CD4-positive, CD25-positive, alpha-beta regulatory T cell (primary cell): ENCODE measurements around the gene CREBBP. TPM values are rescaled to one million over a fixed set of nuclear protein-coding genes. Genes with fewer than 3 reads are reported as not detected.
A peak's percentile ranks its signal among the peaks of the same experiment; 100 is the strongest.

Experiments
- ATAC-seq, 2 donors: fragments of 150-1000 bp; cut with Tn5 transposase; one replicate each; pipeline ENCODE4 v1.10.0; 2021; ENCODE audit warnings: low read depth in 2 of 2, moderate number of reproducible peaks in 2 of 2, moderate library complexity in 1 of 2
- DNase-seq, 3 donors: peaks; one replicate each; pipeline versions ENCODE4 v3.0.0 to v3.0.0-alpha.2; 2012 to 2022; ENCODE audit warnings: mixed read lengths in 1 of 3
- H3K27ac ChIP-seq: one replicate; pipeline ENCODE4 v1.7.0; 2013; ENCODE audit warnings: mild to moderate bottlenecking, low read length; ENCODE audit not compliant: insufficient read depth, poor library complexity, severe bottlenecking
- H3K27me3 ChIP-seq: one replicate; pipeline ENCODE4 v1.7.0; 2013; ENCODE audit warnings: low read length; ENCODE audit not compliant: control insufficient read depth, insufficient read depth
- H3K36me3 ChIP-seq: one replicate; pipeline ENCODE4 v1.7.0; 2013; ENCODE audit warnings: mild to moderate bottlenecking, low read length, moderate library complexity; ENCODE audit not compliant: control insufficient read depth, insufficient read depth
- H3K4me1 ChIP-seq: 2 replicates; pipeline ENCODE4 v1.7.0; 2013; ENCODE audit warnings: mild to moderate bottlenecking, low read length; ENCODE audit not compliant: insufficient read depth, control insufficient read depth, poor library complexity, severe bottlenecking
- H3K4me3 ChIP-seq: one replicate; pipeline ENCODE4 v1.7.0; 2013; ENCODE audit warnings: low read depth, mild to moderate bottlenecking, low read length, moderate library complexity
- H3K9me3 ChIP-seq, 2 experiments: 1 replicate in 1 of 2; 2 replicates in 1 of 2; pipeline ENCODE4 v1.7.0; 2013; ENCODE audit warnings: low read length in 2 of 2, mild to moderate bottlenecking in 1 of 2, moderate library complexity in 1 of 2; ENCODE audit not compliant: control insufficient read depth in 2 of 2
- H3K27ac Mint-ChIP-seq, 3 donors: one replicate each; pipeline ENCODE4 v1.8.0; 2020 to 2022; ENCODE audit warnings: mild to moderate bottlenecking in 3 of 3, mixed read lengths in 3 of 3, moderate library complexity in 2 of 3
- H3K27me3 Mint-ChIP-seq: one replicate; pipeline ENCODE4 v1.8.0; 2022; ENCODE audit warnings: mild to moderate bottlenecking, mixed read lengths
- H3K36me3 Mint-ChIP-seq: one replicate; pipeline ENCODE4 v1.8.0; 2020; ENCODE audit warnings: mixed read lengths
- H3K4me1 Mint-ChIP-seq, 4 donors: one replicate each; pipeline ENCODE4 v1.8.0; 2020 to 2022; ENCODE audit warnings: mixed read lengths in 4 of 4, mild to moderate bottlenecking in 1 of 4
- H3K4me3 Mint-ChIP-seq, 4 donors: one replicate each; pipeline ENCODE4 v1.8.0; 2020 to 2022; ENCODE audit warnings: mild to moderate bottlenecking in 4 of 4, mixed read lengths in 4 of 4, moderate library complexity in 3 of 4
- H3K9me3 Mint-ChIP-seq, 7 donors: one replicate each; pipeline ENCODE4 v1.8.0; 2020 to 2022; ENCODE audit warnings: mixed read lengths in 7 of 7, mild to moderate bottlenecking in 3 of 7, moderate library complexity in 2 of 7
- polyA plus RNA-seq, 4 donors: library from polyadenylated mRNA; unstranded; fragments of 300-500 nt; fragmentation: Illumina TruSeq; gene quantifications; one replicate each; pipeline ENCODE4 v1.2.3, GENCODE V29; 2021
- total RNA-seq: library from RNA; stranded (reverse); gene quantifications from one replicate; pipeline ENCODE4 v1.2.3, GENCODE V29; 2022

CREBBP gene
- total and polyA plus RNA-seq, 5 donors from 2014 or later: 3.3 to 192 (median 4.1) TPM

- Mint-ChIP-seq H3K27me3 (no peaks in the 10 kb centered on the region), H3K4me1 (peaks cover 0 to 2% (median 0%) of the 10 kb centered on the region in 4 donors), H3K9me3 (no peaks in the 10 kb centered on the region), H3K36me3 (peaks cover 58% of the 10 kb centered on the region), H3K27ac (no peak overlapping the region), H3K4me3 (no peak overlapping the region)
- no peak overlapping the region for H3K27ac ChIP-seq
- no peak overlapping the region for H3K4me3 ChIP-seq
- ATAC-seq (no peak), DNase-seq (no peak)
- H3K9me3 ChIP-seq: no peaks in the 10 kb centered on the region
- no peaks in the 10 kb centered on the region for H3K27me3 ChIP-seq
- H3K4me1 ChIP-seq: no peaks in the 10 kb centered on the region
- H3K36me3 ChIP-seq: peaks cover 90% of the 10 kb centered on the region
Observed at GRCh38 chr16:3734084-3734757, 146.3 kb downstream of the CREBBP start.

GRCh38 chr16:3732171-3732570, 148.3 kb downstream of the CREBBP start:
- H3K4me1 ChIP-seq: no peaks in the 10 kb centered on the region
- no peaks in the 10 kb centered on the region for H3K9me3 Mint-ChIP-seq
- H3K27ac ChIP-seq: no peak overlapping the region
- peaks cover 0 to 2% (median 0%) of the 10 kb centered on the region in 4 donors for H3K4me1 Mint-ChIP-seq
- no peaks in the 10 kb centered on the region for H3K27me3 Mint-ChIP-seq
- H3K36me3 Mint-ChIP-seq: peaks cover 55% of the 10 kb centered on the region
- H3K27ac Mint-ChIP-seq: no peak overlapping the region
- no peak overlapping the region for H3K4me3 Mint-ChIP-seq
- DNase-seq: no peak
- no peaks in the 10 kb centered on the region for H3K27me3 ChIP-seq
- no peak overlapping the region for H3K4me3 ChIP-seq
- no peaks in the 10 kb centered on the region for H3K9me3 ChIP-seq
- peaks cover 86% of the 10 kb centered on the region for H3K36me3 ChIP-seq
- no peak for ATAC-seq

GRCh38 chr16:3731126-3731935, 149.2 kb downstream of the CREBBP start:
- H3K36me3 Mint-ChIP-seq: peaks cover 55% of the 10 kb centered on the region
- peaks cover 0 to 4% (median under 1%) of the 10 kb centered on the region in 4 donors for H3K4me1 Mint-ChIP-seq
- no peak overlapping the region for H3K4me3 Mint-ChIP-seq
- no peaks in the 10 kb centered on the region for H3K9me3 ChIP-seq
- DNase-seq (no peak), ATAC-seq (no peak)
- no peak overlapping the region for H3K4me3 ChIP-seq
- H3K27me3 ChIP-seq: no peaks in the 10 kb centered on the region
- no peaks in the 10 kb centered on the region for H3K9me3 Mint-ChIP-seq
- peak overlapping the region in 2 of 3 donors; percentile 38 to 80 for H3K27ac Mint-ChIP-seq
- no peaks in the 10 kb centered on the region for H3K4me1 ChIP-seq
- peaks cover 80% of the 10 kb centered on the region for H3K36me3 ChIP-seq
- no peaks in the 10 kb centered on the region for H3K27me3 Mint-ChIP-seq
- no peak overlapping the region for H3K27ac ChIP-seq

DNA sequence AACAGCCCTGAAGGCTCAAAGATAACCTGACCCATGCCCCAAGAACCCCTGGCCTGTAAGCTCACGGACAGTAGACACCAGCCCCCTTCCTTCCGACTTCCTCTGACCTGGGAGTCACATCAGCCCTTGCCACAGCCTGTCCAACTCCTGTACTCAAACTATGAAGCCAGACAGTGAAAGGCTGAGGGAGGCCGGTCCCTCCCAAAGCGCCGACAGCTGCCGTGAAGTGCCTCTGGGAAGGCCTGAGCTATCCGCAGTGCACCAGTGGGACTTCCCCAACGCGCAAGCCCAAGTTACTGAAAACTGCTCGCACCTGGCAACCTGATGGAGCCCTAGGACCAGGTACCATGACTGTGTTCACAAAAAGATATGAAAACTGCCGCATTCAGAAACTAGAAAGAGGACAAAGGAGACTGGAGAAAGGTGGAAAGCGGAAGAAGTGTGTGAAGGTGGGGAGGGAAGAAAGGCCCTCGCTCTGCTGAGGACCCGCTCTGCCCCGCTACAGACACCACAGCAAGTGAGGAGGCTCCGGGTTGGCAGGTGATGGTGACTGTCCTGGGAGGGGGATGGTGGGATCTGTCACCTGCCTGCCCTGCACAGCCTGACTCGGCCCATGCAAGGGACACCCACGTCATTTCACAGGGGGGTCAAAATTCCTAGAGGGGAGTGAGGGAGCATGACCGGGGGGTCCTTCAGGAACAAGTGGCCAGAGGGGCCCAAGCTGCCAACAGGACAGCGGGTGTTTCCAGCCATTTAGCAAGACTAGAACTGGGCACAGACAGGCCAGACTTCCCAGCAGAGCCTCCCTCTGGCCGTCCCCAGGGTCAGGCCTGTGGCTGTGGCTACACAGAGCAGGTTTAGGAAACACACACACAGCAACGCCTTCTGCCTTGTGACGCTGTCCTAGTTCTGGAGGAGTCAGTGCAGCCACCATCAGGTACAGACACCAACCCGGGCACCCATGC, 150.1 kb downstream of the CREBBP start:
- H3K4me1 ChIP-seq: no peaks in the 10 kb centered on the region
- H3K27ac Mint-ChIP-seq: peak overlapping the region in 1 of 3 donors; percentile 38
- DNase-seq: no peak
- H3K27me3 ChIP-seq: no peaks in the 10 kb centered on the region
- H3K4me1 Mint-ChIP-seq: peaks cover 0 to 4% (median under 1%) of the 10 kb centered on the region in 4 donors
- no peaks in the 10 kb centered on the region for H3K9me3 ChIP-seq
- peaks cover 71% of the 10 kb centered on the region for H3K36me3 ChIP-seq
- H3K27me3 Mint-ChIP-seq: no peaks in the 10 kb centered on the region
- no peaks in the 10 kb centered on the region for H3K9me3 Mint-ChIP-seq
- no peak overlapping the region for H3K4me3 ChIP-seq
- H3K36me3 Mint-ChIP-seq: peaks cover 49% of the 10 kb centered on the region
- no peak for ATAC-seq
- H3K27ac ChIP-seq: no peak overlapping the region
- peak overlapping the region in 2 of 4 donors; percentile 39 to 52 for H3K4me3 Mint-ChIP-seq

DNA sequence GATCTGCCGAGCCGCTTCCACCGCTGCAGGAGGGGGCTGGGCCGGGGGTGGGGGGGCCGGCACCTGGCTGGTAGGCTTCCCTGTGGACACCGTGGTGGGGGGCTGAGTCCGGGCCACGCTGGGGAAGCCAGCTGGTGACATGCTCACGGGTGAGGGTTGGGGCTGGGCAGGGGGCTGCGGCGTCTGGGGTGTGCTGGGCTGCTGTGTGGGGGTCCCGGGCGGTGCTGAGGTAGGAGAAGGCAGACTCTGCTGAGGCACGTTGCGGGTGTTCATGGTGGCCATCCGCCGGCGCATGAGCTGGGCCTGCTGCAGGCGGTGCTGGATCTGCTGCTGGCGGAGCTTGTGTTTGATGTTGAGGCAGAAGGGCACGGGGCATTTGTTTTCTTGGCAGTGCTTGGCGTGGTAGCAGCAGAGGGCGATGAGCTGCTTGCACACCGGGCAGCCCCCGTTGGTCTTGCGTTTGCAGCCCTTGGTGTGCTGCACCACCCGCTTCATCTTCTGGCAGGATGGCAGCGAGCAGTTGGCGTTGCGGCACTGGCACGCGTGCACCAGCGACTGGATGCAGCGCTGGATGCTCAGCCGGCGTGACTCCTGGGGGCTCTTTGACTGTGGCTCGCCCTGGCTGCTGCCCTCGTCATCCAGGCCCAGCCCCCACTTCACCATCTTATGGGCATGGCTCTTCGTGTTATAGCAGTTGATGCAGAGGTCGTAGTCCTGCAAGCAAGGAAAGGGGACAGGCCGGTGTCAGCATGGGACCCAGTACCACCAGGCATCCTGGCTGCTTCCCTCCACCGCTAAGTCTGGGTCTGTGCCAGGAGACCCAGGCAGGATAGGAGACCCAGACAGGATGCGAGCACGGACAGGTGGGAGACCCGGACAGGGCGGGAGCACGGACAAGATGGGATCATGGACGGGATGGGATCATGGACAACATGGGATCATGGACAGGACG, 151.1 kb downstream of the CREBBP start:
- Histone ChIP-seq H3K9me3 (no peaks in the 10 kb centered on the region), H3K27ac (no peak overlapping the region), H3K4me3 (no peak overlapping the region), H3K36me3 (peaks cover 61% of the 10 kb centered on the region), H3K4me1 (no peaks in the 10 kb centered on the region), H3K27me3 (no peaks in the 10 kb centered on the region)
- Mint-ChIP-seq H3K9me3 (no peaks in the 10 kb centered on the region), H3K4me3 (peak overlapping the region in 1 of 4 donors; percentile 50), H3K27ac (peak overlapping the region in 2 of 3 donors; percentile 40 to 42), H3K27me3 (no peaks in the 10 kb centered on the region), H3K36me3 (peaks cover 45% of the 10 kb centered on the region), H3K4me1 (peaks cover 0 to 4% (median under 1%) of the 10 kb centered on the region in 4 donors)
- DNase-seq (no peak), ATAC-seq (no peak)

DNA sequence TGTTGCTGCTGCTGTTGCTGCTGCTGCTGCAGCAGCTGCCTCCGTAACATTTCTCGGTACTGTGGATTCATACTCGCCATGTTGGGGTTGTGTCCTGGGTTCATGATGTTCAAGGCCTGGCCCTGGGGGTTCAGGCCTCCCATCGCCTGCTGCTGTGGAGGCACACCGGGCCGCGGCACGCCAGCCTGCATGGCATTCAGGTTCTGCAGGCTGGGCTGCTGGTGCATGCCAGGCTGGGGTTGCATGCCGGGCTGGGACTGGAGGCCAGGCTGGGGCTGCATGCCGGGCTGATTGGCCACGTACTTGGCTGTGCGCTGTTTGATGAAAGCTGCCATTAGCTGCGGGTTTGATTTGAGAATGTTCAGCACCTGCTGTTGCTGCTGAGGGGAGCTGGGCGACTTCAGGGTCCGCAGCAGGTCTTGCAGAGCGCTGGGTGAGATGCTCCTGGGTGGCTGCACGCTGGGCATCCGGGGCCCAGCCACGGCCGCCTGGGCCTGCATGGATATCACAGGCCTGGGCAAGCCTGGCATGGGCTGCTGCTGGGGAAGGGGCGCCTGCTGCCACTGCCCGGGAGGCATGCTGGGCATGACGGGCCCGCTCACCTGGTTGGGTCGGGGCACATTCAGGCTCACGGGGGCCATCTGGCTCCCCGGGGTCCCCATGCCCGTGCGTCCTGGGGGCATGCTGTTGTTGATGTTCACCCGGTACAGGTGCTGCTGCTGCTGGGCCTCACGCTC, 151.9 kb downstream of the CREBBP start:
- Mint-ChIP-seq H3K27ac (no peak overlapping the region), H3K9me3 (no peaks in the 10 kb centered on the region), H3K27me3 (no peaks in the 10 kb centered on the region), H3K4me3 (no peak overlapping the region), H3K4me1 (peaks cover 0 to 4% (median under 1%) of the 10 kb centered on the region in 4 donors), H3K36me3 (peaks cover 41% of the 10 kb centered on the region)
- no peaks in the 10 kb centered on the region for H3K9me3 ChIP-seq
- H3K4me1 ChIP-seq: no peaks in the 10 kb centered on the region
- no peak for ATAC-seq
- H3K36me3 ChIP-seq: peaks cover 54% of the 10 kb centered on the region
- H3K27ac ChIP-seq: no peak overlapping the region
- no peak for DNase-seq
- H3K4me3 ChIP-seq: no peak overlapping the region
- no peaks in the 10 kb centered on the region for H3K27me3 ChIP-seq
